HL-60 (cell line): ENCODE data around the gene CLK4.

Source experiments
- DNase-seq, 2 experiments: peaks; one replicate each; pipeline ENCODE4 v3.0.0-alpha.2; 2010 to 2020; ENCODE audit warnings: low read depth in 1 of 2, low spot score in 1 of 2
- H3K27ac ChIP-seq: fragments of 250-450 bp; sonication (Bioruptor Pico); replicated peaks from 2 replicates; pipeline ENCODE4 v1.5.1; 2020; ENCODE audit warnings: mild to moderate bottlenecking, moderate library complexity
- H3K27me3 ChIP-seq: fragments of 250-450 bp; sonication (Bioruptor Pico); 2 replicates; pipeline ENCODE4 v1.5.1; 2021; ENCODE audit warnings: mild to moderate bottlenecking, moderate library complexity; ENCODE audit not compliant: insufficient read depth, poor library complexity, severe bottlenecking
- H3K4me3 ChIP-seq: replicated peaks from 2 replicates; pipeline ENCODE4 v1.5.1; 2011; ENCODE audit warnings: mild to moderate bottlenecking, control low read depth, low read length; ENCODE audit not compliant: insufficient read depth
- CTCF ChIP-seq: IDR thresholded peaks from one replicate; pipeline ENCODE4 v1.5.1; 2011; ENCODE audit warnings: low read length, control low read depth, inconsistent platforms; ENCODE audit not compliant: insufficient read depth
- GABPA ChIP-seq: IDR thresholded peaks from 2 replicates; pipeline ENCODE4 v1.6.1; 2012; ENCODE audit warnings: low read depth
- POLR2AphosphoS5 ChIP-seq: IDR thresholded peaks from 2 replicates; pipeline ENCODE4 v1.6.1; 2012; ENCODE audit warnings: low read depth
- REST ChIP-seq: IDR thresholded peaks from 2 replicates; pipeline ENCODE4 v1.6.1; 2012; ENCODE audit warnings: low read depth; ENCODE audit not compliant: insufficient replicate concordance
- SPI1 ChIP-seq: IDR thresholded peaks from 2 replicates; pipeline ENCODE4 v1.6.1; 2012; ENCODE audit warnings: low read depth, mild to moderate bottlenecking, borderline replicate concordance

The CLK4 gene

GRCh38 chr5:178619390-178619789 lies 7.5 kb downstream of the CLK4 start:
- no peak for TF ChIP-seq SPI1
- TF ChIP-seq GABPA = no peak
- TF ChIP-seq CTCF = no peak
- no peak for TF ChIP-seq REST
- no peak for TF ChIP-seq POLR2AphosphoS5
- H3K27ac ChIP-seq = no peak overlapping the region
- no peak for DNase-seq
- no peaks in the 10 kb centered on the region for H3K27me3 ChIP-seq
- no peak overlapping the region for H3K4me3 ChIP-seq

GRCh38 chr5:178612299-178612698 lies 14.6 kb downstream of the CLK4 start:
- TF ChIP-seq SPI1 = no peak
- TF ChIP-seq REST = no peak
- no peak for TF ChIP-seq POLR2AphosphoS5
- no peak for TF ChIP-seq GABPA
- no peak for TF ChIP-seq CTCF
- Histone ChIP-seq H3K27ac (no peak overlapping the region), H3K27me3 (no peaks in the 10 kb centered on the region), H3K4me3 (no peak overlapping the region)
- no peak for DNase-seq

- DNase-seq = no peak
- no peaks in the 10 kb centered on the region for H3K27me3 ChIP-seq
- H3K27ac ChIP-seq = no peak overlapping the region
- no peak overlapping the region for H3K4me3 ChIP-seq
- TF ChIP-seq SPI1 = no peak
- TF ChIP-seq REST = no peak
- no peak for TF ChIP-seq POLR2AphosphoS5
- TF ChIP-seq CTCF = no peak
- TF ChIP-seq GABPA = no peak
Measured at GRCh38 chr5:178606269-178606668, 20.6 kb downstream of the CLK4 start.
